IPS-11a (cell line): Measurements from ENCODE around the gene EVPL.
"Not testable (repeated sequence)": the region's sequence is repeated elsewhere in the genome, so short reads cannot be mapped to it uniquely, and the experiment has no call there.

Source experiments
- H3K4me3 ChIP-seq: one replicate; pipeline ENCODE4 v1.5.1; 2013; ENCODE audit warnings: low read depth, low read length, control low read depth

Gene EVPL

DNA sequence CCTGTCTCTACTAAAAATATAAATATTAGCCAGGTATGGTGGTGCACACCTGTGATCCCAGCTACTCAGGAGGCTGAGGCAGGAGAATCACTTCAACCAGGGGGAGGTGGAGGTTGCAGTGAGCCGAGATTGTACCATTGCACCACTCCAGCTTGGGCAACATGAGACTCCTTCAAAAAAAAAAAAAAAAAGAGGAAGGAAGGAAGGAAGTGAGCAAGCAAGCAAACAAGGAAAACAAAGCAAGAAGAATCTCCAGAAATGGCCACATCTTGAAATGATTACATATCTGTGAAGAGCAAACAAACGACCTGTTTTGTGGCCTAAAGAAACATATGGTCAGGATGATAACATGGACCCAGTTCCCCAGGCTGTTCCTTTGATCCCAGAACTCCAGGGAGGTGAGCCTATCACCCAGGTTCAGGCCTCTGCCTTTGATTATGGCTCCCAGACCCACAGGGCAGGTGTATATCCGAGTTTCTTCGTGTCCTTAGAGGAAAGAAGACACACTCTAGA, 57.0 kb downstream of the EVPL start:
- H3K4me3 ChIP-seq: no peak overlapping the region

DNA sequence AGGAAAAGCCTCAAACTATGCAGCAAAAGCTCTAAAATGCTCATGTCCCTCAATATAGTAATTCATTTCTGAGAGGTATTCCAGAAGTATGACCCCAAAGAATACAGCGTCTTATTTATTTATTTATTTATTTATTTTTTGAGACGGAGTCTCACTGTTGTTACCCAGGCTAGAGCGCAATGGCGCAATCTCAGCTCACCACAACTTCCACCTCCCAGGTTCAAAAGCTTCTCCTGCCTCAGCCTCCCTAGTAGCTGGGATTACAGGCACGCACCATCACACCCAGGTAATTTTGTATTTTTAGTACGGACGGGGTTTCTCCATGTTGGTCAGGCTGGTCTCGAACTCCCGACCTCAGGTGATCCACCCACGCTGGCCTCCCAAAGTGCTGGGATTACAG, 58.1 kb downstream of the EVPL start:
- not testable (repeated sequence) for H3K4me3 ChIP-seq

DNA sequence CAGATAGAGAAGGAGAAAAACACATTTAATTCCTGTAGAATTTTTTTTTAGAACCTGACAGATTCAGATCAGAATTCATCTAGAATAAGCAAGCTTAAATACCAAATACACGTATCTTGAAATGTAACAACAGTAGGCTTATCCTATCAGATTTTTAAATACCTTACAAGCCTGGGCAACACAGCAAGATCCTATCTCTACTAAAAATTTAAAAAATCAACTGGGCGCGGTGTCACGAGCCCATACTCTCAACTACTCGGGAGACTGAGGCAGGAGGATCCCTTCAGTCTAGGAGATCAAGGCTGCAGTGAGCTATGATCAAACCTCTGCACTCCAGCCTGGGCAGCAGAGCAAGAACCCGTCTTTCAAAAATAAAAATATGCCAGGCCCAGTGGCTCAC, 61.6 kb downstream of the EVPL start:
- H3K4me3 ChIP-seq: no peak overlapping the region

DNA sequence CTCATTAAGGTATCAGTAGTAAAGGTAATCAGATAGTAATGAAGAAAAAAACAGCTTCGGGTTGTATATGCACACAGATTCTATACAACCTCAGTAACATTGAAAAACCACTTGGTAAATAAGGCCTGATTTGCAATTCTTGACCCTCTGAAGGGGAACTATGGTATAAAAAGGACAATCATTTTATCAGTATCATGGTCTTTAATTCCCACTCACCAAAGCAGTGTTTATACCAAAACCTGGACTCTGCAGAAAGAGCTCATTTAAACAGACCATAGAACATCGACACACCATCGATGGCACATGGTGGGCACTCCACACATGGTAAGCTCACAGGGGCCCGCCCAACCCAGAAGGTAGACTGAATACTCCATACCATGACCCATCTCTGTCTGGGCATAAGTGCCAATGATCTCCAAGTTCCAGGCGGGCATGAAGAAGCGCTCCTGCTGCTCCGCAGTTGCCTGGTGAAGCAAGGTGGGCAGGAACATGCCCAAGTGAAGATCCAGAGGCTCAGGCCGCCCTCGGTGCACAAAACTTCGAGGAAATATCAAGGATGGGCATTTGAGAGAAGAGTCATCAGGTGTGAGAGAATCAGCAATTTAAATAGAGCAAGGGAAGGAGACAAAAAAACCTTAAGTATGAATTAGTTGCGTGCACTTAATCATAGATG, 67.1 kb downstream of the EVPL start:
- H3K4me3 ChIP-seq: no peak overlapping the region

DNA sequence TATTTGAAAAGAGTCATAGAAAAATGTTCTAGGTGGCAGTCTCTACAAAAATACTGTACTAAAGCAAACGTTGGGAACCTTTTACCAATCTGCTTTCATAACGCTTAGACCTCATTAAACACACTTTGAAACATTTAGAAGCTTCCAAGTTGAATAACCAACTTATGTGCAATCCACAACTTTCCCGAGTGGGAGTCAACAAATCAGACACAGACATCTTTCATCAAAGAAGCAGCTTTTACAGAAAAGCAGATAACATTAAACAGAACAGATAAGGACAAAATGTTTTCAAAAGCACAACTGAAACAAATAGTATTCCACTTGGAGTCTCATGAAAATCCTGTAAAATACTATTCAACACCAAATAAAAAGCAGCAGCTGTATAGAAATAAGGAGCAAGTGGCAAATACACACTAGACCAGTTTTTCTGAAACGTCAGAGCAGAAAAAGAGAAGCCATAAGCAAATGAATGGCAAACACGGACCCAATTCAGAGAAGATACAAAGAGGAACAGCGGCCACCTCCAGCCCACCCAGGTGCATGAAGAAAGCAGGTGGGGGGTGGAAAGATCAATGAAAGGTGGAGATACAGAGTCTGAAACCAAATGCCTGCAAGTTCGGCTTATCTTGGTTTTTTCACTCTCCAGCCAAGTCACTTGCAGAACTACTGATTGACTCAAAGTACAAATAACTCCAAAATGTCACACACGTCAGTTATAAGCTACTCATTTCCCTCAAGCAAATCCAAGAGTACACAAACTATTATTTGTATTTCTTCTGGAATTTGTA, 67.9 kb downstream of the EVPL start:
- no peak overlapping the region for H3K4me3 ChIP-seq
